IMR-90 (cell line): ENCODE measurements around the gene RNU6-9. TPM values are rescaled to one million over a fixed set of nuclear protein-coding genes. Genes with fewer than 3 reads are reported as not detected.

Experiments used
- ATAC-seq: fragments of 200-7000 bp; cut with Tn5 transposase; 2 replicates; pipeline ENCODE4 v1.9.1; 2020; ENCODE audit warnings: low read depth, mild to moderate bottlenecking, moderate library complexity
- BruUV-seq: library from RNA; stranded (reverse); fragments of 400-500 nt; replicated peaks from 2 replicates; lab custom pipeline; 2021; lab: Mats Ljungman, UMichigan
- CTCF ChIA-PET: fragments of 300-600 bp; formaldehyde crosslinking; extraction: SDS; loops from one replicate; lab custom pipeline; 2021; ENCODE audit warnings: antibody characterized with exemption; lab: Yijun Ruan, JAX
- POLR2A ChIA-PET: fragments of 300-600 bp; sonication (Branson Sonifier 250); formaldehyde crosslinking; loops from one replicate; lab custom pipeline; 2022; ENCODE audit warnings: antibody characterized with exemption; ENCODE audit not compliant: unreplicated experiment; lab: Charles Lee
- DNase-seq: peaks from one replicate; pipeline ENCODE4 v3.0.0; 2013
- H2AFZ ChIP-seq: replicated peaks from 2 replicates; pipeline ENCODE3; 2013; ENCODE audit warnings: low read length, mild to moderate bottlenecking; ENCODE audit not compliant: poor library complexity
- H2AK5ac ChIP-seq: 2 replicates; pipeline ENCODE4 v1.6.1; 2013; ENCODE audit warnings: low read depth, low read length, inconsistent platforms
- H2AK9ac ChIP-seq: replicated peaks from 2 replicates; pipeline ENCODE3; 2013; ENCODE audit warnings: mild to moderate bottlenecking, low read depth, low read length, moderate library complexity; ENCODE audit not compliant: poor library complexity
- H2BK120ac ChIP-seq: 2 replicates; pipeline ENCODE4 v1.6.1; 2013; ENCODE audit warnings: low read depth, low read length, inconsistent platforms
- H2BK15ac ChIP-seq: 3 replicates; pipeline ENCODE4 v1.6.1; 2013; ENCODE audit warnings: low read depth, low read length, inconsistent platforms
- H2BK20ac ChIP-seq: 2 replicates; pipeline ENCODE4 v1.6.1; 2013; ENCODE audit warnings: low read depth, mild to moderate bottlenecking, inconsistent platforms, low read length, moderate library complexity
- H2BK5ac ChIP-seq: 2 replicates; pipeline ENCODE4 v1.6.1; 2013; ENCODE audit warnings: mild to moderate bottlenecking, low read depth, low read length, inconsistent platforms; ENCODE audit not compliant: poor library complexity, severe bottlenecking
- H3K14ac ChIP-seq: replicated peaks from 2 replicates; pipeline ENCODE4 v1.6.1; 2013; ENCODE audit warnings: low read depth, low read length, inconsistent platforms
- H3K18ac ChIP-seq: 2 replicates; pipeline ENCODE4 v1.6.1; 2013; ENCODE audit warnings: low read depth, low read length, control low read depth
- H3K23ac ChIP-seq: 2 replicates; pipeline ENCODE4 v1.6.1; 2013; ENCODE audit warnings: low read depth, low read length, inconsistent platforms
- H3K27ac ChIP-seq: 2 replicates; pipeline ENCODE4 v1.5.1; 2013; ENCODE audit warnings: mild to moderate bottlenecking, control low read depth, low read length; ENCODE audit not compliant: insufficient read depth
- H3K27me3 ChIP-seq: 2 replicates; pipeline ENCODE4 v1.6.1; 2013; ENCODE audit warnings: low read length; ENCODE audit not compliant: control insufficient read depth, insufficient read depth
- H3K36me3 ChIP-seq: 2 replicates; pipeline ENCODE4 v1.6.1; 2013; ENCODE audit warnings: low read length, mixed read lengths; ENCODE audit not compliant: control insufficient read depth, insufficient read depth
- H3K4ac ChIP-seq: 2 replicates; pipeline ENCODE4 v1.6.1; 2013; ENCODE audit warnings: low read depth, low read length, inconsistent platforms
- H3K4me1 ChIP-seq: 2 replicates; pipeline ENCODE4 v1.6.1; 2013; ENCODE audit warnings: low read length, mixed read lengths; ENCODE audit not compliant: control insufficient read depth, insufficient read depth
- H3K4me2 ChIP-seq: 2 replicates; pipeline ENCODE4 v1.6.1; 2013; ENCODE audit warnings: low read depth, mild to moderate bottlenecking, control low read depth, low read length, moderate library complexity
- H3K4me3 ChIP-seq: 2 replicates; pipeline ENCODE4 v1.5.1; 2013; ENCODE audit warnings: low read depth, mild to moderate bottlenecking, control low read depth, low read length, moderate library complexity; ENCODE audit not compliant: insufficient read depth
- H3K56ac ChIP-seq: 2 replicates; pipeline ENCODE4 v1.6.1; 2013; ENCODE audit warnings: low read length, inconsistent platforms; ENCODE audit not compliant: insufficient read depth; ENCODE audit errors: extremely low read depth
- H3K79me1 ChIP-seq, 2 experiments: 2 replicates each; pipeline ENCODE4 v1.6.1; 2013; ENCODE audit warnings: low read length in 2 of 2, inconsistent platforms in 1 of 2, low read depth in 1 of 2
- H3K9ac ChIP-seq: 2 replicates; pipeline ENCODE4 v1.6.1; 2013; ENCODE audit warnings: low read depth, low read length, control low read depth
- H3K9me1 ChIP-seq: 2 replicates; pipeline ENCODE4 v1.6.1; 2013; ENCODE audit warnings: low read length, inconsistent platforms; ENCODE audit not compliant: insufficient read depth
- H3K9me3 ChIP-seq: 2 replicates; pipeline ENCODE4 v1.6.1; 2013; ENCODE audit warnings: low read length; ENCODE audit not compliant: control insufficient read depth, insufficient read depth
- H4K20me1 ChIP-seq: 2 replicates; pipeline ENCODE4 v1.6.1; 2013; ENCODE audit warnings: low read length, inconsistent platforms; ENCODE audit not compliant: insufficient read depth
- H4K5ac ChIP-seq: 2 replicates; pipeline ENCODE4 v1.6.1; 2013; ENCODE audit warnings: mild to moderate bottlenecking, low read depth, low read length, control low read depth
- H4K8ac ChIP-seq, 2 experiments: 2 replicates each; pipeline ENCODE4 v1.6.1; 2013; ENCODE audit warnings: low read depth in 2 of 2, low read length in 2 of 2, control low read depth in 1 of 2, inconsistent platforms in 1 of 2
- H4K91ac ChIP-seq: 2 replicates; pipeline ENCODE4 v1.6.1; 2013; ENCODE audit warnings: low read depth, low read length, inconsistent platforms; ENCODE audit not compliant: insufficient read depth
- BHLHE40 ChIP-seq: fragments of 150-350 bp; IDR thresholded peaks from 2 replicates; pipeline ENCODE4 v1.6.1; 2016; ENCODE audit warnings: mild to moderate bottlenecking, low read depth, low read length
- CEBPB ChIP-seq: IDR thresholded peaks from 2 replicates; pipeline ENCODE4 v1.6.1; 2012; ENCODE audit warnings: low read depth, low read length, improper control_type of control experiment
- CHD1 ChIP-seq: IDR thresholded peaks from 2 replicates; pipeline ENCODE4 v1.6.1; 2012; ENCODE audit warnings: low read depth, low read length, improper control_type of control experiment
- FOS ChIP-seq: fragments of 150-350 bp; IDR thresholded peaks from 2 replicates; pipeline ENCODE4 v1.6.1; 2016; ENCODE audit warnings: low read depth, low read length
- MAFK ChIP-seq: IDR thresholded peaks from 2 replicates; pipeline ENCODE4 v1.6.1; 2012; ENCODE audit warnings: low read depth, low read length, improper control_type of control experiment
- MAZ ChIP-seq: IDR thresholded peaks from 2 replicates; pipeline ENCODE4 v1.6.1; 2012; ENCODE audit warnings: low read depth, mild to moderate bottlenecking, low read length, improper control_type of control experiment, moderate library complexity, borderline replicate concordance
- MXI1 ChIP-seq: IDR thresholded peaks from 2 replicates; pipeline ENCODE4 v1.6.1; 2012; ENCODE audit warnings: low read depth, mild to moderate bottlenecking, low read length, moderate library complexity, borderline replicate concordance
- NFE2L2 ChIP-seq: fragments of 150-350 bp; IDR thresholded peaks from 2 replicates; pipeline ENCODE4 v1.6.1; 2016; ENCODE audit warnings: low read depth, mild to moderate bottlenecking, low read length
- POLR2A ChIP-seq: IDR thresholded peaks from 2 replicates; pipeline ENCODE4 v1.6.1; 2012; ENCODE audit warnings: mild to moderate bottlenecking, low read depth, low read length
- RAD21 ChIP-seq: IDR thresholded peaks from 2 replicates; pipeline ENCODE4 v1.6.1; 2012; ENCODE audit warnings: low read length, improper control_type of control experiment
- RCOR1 ChIP-seq: IDR thresholded peaks from 2 replicates; pipeline ENCODE4 v1.6.1; 2012; ENCODE audit warnings: mild to moderate bottlenecking, low read length, improper control_type of control experiment; ENCODE audit not compliant: insufficient replicate concordance
- RFX5 ChIP-seq: IDR thresholded peaks from 2 replicates; pipeline ENCODE4 v1.8.0; 2012; ENCODE audit warnings: low read depth, mild to moderate bottlenecking, low read length, moderate library complexity
- SMC3 ChIP-seq: fragments of 150-350 bp; IDR thresholded peaks from 2 replicates; pipeline ENCODE4 v1.6.1; 2016; ENCODE audit warnings: low read depth, mild to moderate bottlenecking, antibody characterized with exemption, low read length, moderate library complexity
- WGBS, 2 experiments: methylation state at CpG; one replicate each; pipeline versions ENCODE4 v1.1.5 to v1.1.7; 2013; ENCODE audit warnings: missing lambda C conversion rate in 2 of 2; ENCODE audit not compliant: insufficient read length in 1 of 2; ENCODE audit errors: extremely low coverage in 2 of 2; 5-methylcytosine and 5-hydroxymethylcytosine counted together
- dilution Hi-C: fragments of 300-500 bp; cut with HindIII; formaldehyde crosslinking; loops from one replicate; pipeline ENCODE4 v1.14.3; 2018; ENCODE audit warnings: low sequenced_read_pairs; ENCODE audit not compliant: unreplicated experiment
- in situ Hi-C: fragments of 300-500 bp; cut with MboI; formaldehyde crosslinking; loops from 3 replicates; pipeline ENCODE4 v1.14.3; 2019; ENCODE audit warnings: low sequenced_read_pairs, inconsistent platforms, mixed read lengths
- intact Hi-C: fragments of 100-400 bp; cut with micrococcal nuclease; formaldehyde crosslinking; loops from 2 replicates; pipeline ENCODE4 v1.10.0; 2022
- polyA plus RNA-seq, 3 experiments: library from polyadenylated mRNA; depleted of rRNA; stranded (reverse); fragments of >200 nt; gene quantifications; 2 replicates each; pipeline ENCODE4 v1.2.3, GENCODE V29; 2012; ENCODE audit warnings: low replicate concordance in 1 of 3
- total RNA-seq: library from RNA; depleted of rRNA; stranded (reverse); fragments of >200 nt; gene quantifications from 2 replicates; pipeline ENCODE4 v1.2.3, GENCODE V29; 2012
- TF ChIP-seq, protein P1 (sequence below): fragments of 150-350 bp; IDR thresholded peaks from 2 replicates; pipeline ENCODE4 v1.6.1; 2016; ENCODE audit warnings: low read depth, mild to moderate bottlenecking, low read length, moderate library complexity, borderline replicate concordance
- TF ChIP-seq, protein P2 (sequence below): conservative IDR thresholded peaks from 2 replicates; pipeline ENCODE4 v1.5.1; 2012; ENCODE audit warnings: mild to moderate bottlenecking, low read depth, low read length, improper control_type of control experiment
- TF ChIP-seq, protein P3 (sequence below): fragments of 150-350 bp; IDR thresholded peaks from 2 replicates; pipeline ENCODE4 v1.6.1; 2017; ENCODE audit warnings: mild to moderate bottlenecking, antibody characterized with exemption, low read length, low read depth

The RNU6-9 gene
- total and polyA plus RNA-seq, 2 of the 4 experiments (the other 2 are of a cell fraction) = not detected

DNA sequence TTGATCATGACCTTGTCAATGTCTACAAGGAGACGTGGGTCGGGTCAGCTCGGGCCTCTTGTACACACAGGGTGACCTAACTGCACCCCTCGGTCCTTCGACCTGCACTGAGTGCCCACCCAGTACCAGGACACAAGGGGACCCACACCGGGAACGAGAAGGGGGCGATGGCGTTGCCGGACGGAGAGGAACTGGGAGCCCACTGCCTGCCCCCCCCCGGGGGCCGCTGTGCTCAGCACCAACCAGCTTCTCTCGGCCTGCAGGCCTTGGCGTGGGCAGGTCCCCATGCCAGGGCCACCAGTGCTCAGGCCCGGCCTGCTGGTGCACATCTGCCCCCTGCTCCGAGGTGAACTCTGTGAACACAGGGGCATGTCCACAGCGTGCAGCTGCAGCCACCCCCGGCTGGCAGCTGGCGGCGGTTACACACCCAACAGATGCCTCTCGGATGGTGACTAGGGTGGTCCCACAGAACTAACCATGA lies 19.7 kb upstream of the RNU6-9 start:
- no peak overlapping the region for H3K4ac ChIP-seq
- intact Hi-C loops = no loop called here
- H3K18ac ChIP-seq = no peak overlapping the region
- no peak overlapping the region for H2BK20ac ChIP-seq
- H3K4me3 ChIP-seq = no peak overlapping the region
- H3K9ac ChIP-seq = no peak overlapping the region
- peaks cover 0 to 9% of the 10 kb centered on the region in 2 experiments; a peak in 1 of 4 replicates for H3K79me1 ChIP-seq
- no peak overlapping the region for H3K23ac ChIP-seq
- ChIA-PET POLR2A (no interaction called here), CTCF (no interaction called here)
- H3K27ac ChIP-seq = no peak overlapping the region
- no peaks in the 10 kb centered on the region for H3K9me3 ChIP-seq
- no peaks in the 10 kb centered on the region; the same call in 1 of the 2 replicates for H3K9me1 ChIP-seq
- no peaks in the 10 kb centered on the region for H3K27me3 ChIP-seq
- H3K14ac ChIP-seq = no peak overlapping the region
- WGBS, 2 experiments = 92% methylated on average over 7 of the region's 22 CpGs; no CpG with 5 or more reads in 1 of the 2 experiments
- H2AK5ac ChIP-seq = no peak overlapping the region
- DNase-seq = no peak
- peaks cover 20% of the 10 kb centered on the region for H3K4me1 ChIP-seq
- ATAC-seq = no peak
- no peak overlapping the region for H3K4me2 ChIP-seq
- H3K56ac ChIP-seq = no peak overlapping the region
- H2BK5ac ChIP-seq = no peak overlapping the region
- H2BK15ac ChIP-seq = no peak overlapping the region
- H2BK120ac ChIP-seq = no peak overlapping the region
- no peak overlapping the region for H4K8ac ChIP-seq
- TF ChIP-seq RCOR1 (no peak), RAD21 (no peak), CEBPB (no peak), MXI1 (no peak), MAZ (no peak), MAFK (no peak), POLR2A (no peak), NFE2L2 (no peak), SMC3 (no peak), CHD1 (no peak), BHLHE40 (no peak), RFX5 (no peak), FOS (no peak)
- TF ChIP-seq, protein P1, sequence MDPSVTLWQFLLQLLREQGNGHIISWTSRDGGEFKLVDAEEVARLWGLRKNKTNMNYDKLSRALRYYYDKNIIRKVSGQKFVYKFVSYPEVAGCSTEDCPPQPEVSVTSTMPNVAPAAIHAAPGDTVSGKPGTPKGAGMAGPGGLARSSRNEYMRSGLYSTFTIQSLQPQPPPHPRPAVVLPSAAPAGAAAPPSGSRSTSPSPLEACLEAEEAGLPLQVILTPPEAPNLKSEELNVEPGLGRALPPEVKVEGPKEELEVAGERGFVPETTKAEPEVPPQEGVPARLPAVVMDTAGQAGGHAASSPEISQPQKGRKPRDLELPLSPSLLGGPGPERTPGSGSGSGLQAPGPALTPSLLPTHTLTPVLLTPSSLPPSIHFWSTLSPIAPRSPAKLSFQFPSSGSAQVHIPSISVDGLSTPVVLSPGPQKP = no peak
- TF ChIP-seq, protein P2, sequence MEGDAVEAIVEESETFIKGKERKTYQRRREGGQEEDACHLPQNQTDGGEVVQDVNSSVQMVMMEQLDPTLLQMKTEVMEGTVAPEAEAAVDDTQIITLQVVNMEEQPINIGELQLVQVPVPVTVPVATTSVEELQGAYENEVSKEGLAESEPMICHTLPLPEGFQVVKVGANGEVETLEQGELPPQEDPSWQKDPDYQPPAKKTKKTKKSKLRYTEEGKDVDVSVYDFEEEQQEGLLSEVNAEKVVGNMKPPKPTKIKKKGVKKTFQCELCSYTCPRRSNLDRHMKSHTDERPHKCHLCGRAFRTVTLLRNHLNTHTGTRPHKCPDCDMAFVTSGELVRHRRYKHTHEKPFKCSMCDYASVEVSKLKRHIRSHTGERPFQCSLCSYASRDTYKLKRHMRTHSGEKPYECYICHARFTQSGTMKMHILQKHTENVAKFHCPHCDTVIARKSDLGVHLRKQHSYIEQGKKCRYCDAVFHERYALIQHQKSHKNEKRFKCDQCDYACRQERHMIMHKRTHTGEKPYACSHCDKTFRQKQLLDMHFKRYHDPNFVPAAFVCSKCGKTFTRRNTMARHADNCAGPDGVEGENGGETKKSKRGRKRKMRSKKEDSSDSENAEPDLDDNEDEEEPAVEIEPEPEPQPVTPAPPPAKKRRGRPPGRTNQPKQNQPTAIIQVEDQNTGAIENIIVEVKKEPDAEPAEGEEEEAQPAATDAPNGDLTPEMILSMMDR = no peak
- TF ChIP-seq, protein P3, sequence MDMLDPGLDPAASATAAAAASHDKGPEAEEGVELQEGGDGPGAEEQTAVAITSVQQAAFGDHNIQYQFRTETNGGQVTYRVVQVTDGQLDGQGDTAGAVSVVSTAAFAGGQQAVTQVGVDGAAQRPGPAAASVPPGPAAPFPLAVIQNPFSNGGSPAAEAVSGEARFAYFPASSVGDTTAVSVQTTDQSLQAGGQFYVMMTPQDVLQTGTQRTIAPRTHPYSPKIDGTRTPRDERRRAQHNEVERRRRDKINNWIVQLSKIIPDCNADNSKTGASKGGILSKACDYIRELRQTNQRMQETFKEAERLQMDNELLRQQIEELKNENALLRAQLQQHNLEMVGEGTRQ = no peak
- H2AK9ac ChIP-seq = no peak overlapping the region
- dilution Hi-C loops = no loop called here
- H4K20me1 ChIP-seq = peaks cover 20% of the 10 kb centered on the region
- H3K36me3 ChIP-seq = peaks cover 34% of the 10 kb centered on the region
- no peak overlapping the region for H4K5ac ChIP-seq
- no TSS peak for BruUV-seq
- no peak overlapping the region for H2AFZ ChIP-seq
- in situ Hi-C loops = no loop called here
- H4K91ac ChIP-seq = no peak overlapping the region
